ENCODE results near the gene TSEN34.
"Not testable (repeated sequence)": the region's sequence is repeated elsewhere in the genome, so short reads cannot be mapped to it uniquely, and the experiment has no call there.

Gene TSEN34

GRCh38 chr19:54240372-54241336 is 49.5 kb downstream of the TSEN34 start:
- DNase-seq, result not testable (repeated sequence)

- DNase-seq, result not testable (repeated sequence)
Measured at GRCh38 chr19:54242234-54242633, 51.1 kb downstream of the TSEN34 start.

- DNase-seq, result not testable (repeated sequence)
Measured at GRCh38 chr19:54242646-54243045, 51.5 kb downstream of the TSEN34 start, which contains the start of gene LILRA6. Gene LILRA6, minus strand, starts transcription at chr19:54242790.

GRCh38 chr19:54243809-54244208 is 52.7 kb downstream of the TSEN34 start:
- not testable (repeated sequence) for DNase-seq
